Activated CD4-positive, alpha-beta memory T cell treated with anti-CD3 and anti-CD28 coated beads, Interleukin-2, amount 10 ng/mL, durations not matched to agents 7 days and 5 days (primary cell): Measurements from ENCODE around the gene ROR1. TPM values are rescaled to one million over a fixed set of nuclear protein-coding genes. Genes with fewer than 3 reads are reported as not detected.

Experiments used
- CTCF ChIA-PET: fragments of 350-600 bp; sonication (Branson Sonifier 250); formaldehyde crosslinking; loops from one replicate; lab custom pipeline; 2021; ENCODE audit warnings: antibody characterized with exemption, inconsistent platforms; lab: Charles Lee
- POLR2A ChIA-PET: fragments of 350-600 bp; sonication (Branson Sonifier 250); formaldehyde crosslinking; loops from one replicate; lab custom pipeline; 2021; ENCODE audit warnings: antibody characterized with exemption; lab: Charles Lee
- DNase-seq: peaks from one replicate; pipeline ENCODE4 v3.0.0-alpha.2; 2020
- H3K27ac Mint-ChIP-seq: one replicate; pipeline ENCODE4 v1.8.0; 2021; ENCODE audit warnings: mild to moderate bottlenecking, mixed read lengths
- H3K27me3 Mint-ChIP-seq: one replicate; pipeline ENCODE4 v1.8.0; 2021; ENCODE audit warnings: mixed read lengths
- H3K36me3 Mint-ChIP-seq: one replicate; pipeline ENCODE4 v1.8.0; 2021; ENCODE audit warnings: low read depth, mixed read lengths
- H3K4me1 Mint-ChIP-seq: one replicate; pipeline ENCODE4 v1.8.0; 2021; ENCODE audit warnings: mixed read lengths
- H3K4me3 Mint-ChIP-seq: one replicate; pipeline ENCODE4 v1.8.0; 2021; ENCODE audit warnings: mild to moderate bottlenecking, mixed read lengths
- H3K9me3 Mint-ChIP-seq: one replicate; pipeline ENCODE4 v1.8.0; 2021; ENCODE audit warnings: mixed read lengths
- total RNA-seq, 2 experiments: library from RNA; stranded (reverse); gene quantifications; one replicate each; pipeline ENCODE4 v1.2.3, GENCODE V29; 2021

ROR1 gene
- total RNA-seq, 2 experiments from 2014 or later = 0.10 TPM; not detected in 1

DNA sequence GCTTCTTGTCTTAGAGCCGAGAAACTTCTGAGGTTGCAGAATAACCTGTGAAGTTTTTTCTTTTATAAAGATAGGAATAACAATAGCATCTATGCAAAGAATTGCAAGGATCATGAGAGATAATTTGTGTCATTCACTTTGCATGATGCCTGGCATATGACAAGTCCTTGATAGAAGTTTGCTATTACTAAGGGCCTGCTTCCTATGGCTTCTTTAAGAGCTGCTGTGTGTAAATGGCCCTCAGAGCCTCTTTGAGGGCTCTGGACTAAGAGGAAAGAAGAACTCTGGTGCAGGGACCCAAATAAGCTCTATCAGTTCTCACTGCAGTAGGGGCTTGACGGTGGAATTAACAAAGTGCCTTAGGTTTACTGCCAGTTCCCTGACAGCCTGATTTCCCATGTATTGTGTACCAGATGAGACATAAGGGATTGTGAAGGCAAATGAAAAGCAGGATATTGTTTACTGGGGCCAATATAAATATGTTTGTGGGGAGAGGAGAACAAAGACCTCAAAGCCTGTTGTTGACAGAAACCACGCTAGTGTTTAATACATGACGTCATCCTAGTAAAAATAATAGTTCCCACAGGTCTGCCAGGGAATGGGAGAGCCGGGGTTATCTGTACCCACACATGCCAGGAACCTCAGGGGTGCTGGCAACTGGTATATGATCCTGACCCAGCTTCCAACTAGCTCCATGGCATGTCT, 298.4 kb downstream of the ROR1 start:
- POLR2A ChIA-PET = no interaction called here
- CTCF ChIA-PET = no interaction called here

DNA sequence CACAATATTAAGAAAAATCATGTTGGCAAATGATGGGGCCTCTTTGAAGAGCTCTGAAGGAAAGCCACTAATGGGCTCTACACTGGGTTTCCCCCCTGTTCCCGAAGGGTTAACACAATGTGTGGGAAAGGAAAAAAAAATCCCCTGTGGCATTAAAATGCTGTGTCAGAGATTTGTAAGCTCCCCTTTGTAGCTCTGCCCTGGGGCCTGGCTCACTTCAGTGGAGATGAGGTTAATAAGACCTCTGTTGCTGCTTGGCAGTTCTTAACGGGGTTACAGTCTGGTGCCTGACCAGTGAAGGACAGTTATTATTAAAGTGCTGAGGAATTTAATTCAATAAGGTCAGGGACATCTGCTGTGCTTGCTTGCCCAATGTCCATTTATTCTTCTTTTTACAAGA, 299.9 kb downstream of the ROR1 start:
- DNase-seq = no peak
- ChIA-PET CTCF (interaction anchor here (0.6 kb wide), 1 partner anchor 83 kb away, joined by 3 read pairs; no protein-coding TSS in a partner anchor), POLR2A (no interaction called here)
- Mint-ChIP-seq H3K27me3 (no peaks in the 10 kb centered on the region), H3K4me1 (no peaks in the 10 kb centered on the region), H3K4me3 (no peak overlapping the region), H3K27ac (no peak overlapping the region), H3K36me3 (no peaks in the 10 kb centered on the region), H3K9me3 (no peaks in the 10 kb centered on the region)

More for the DNA sequence above, 298.4 kb downstream of the ROR1 start:
- Mint-ChIP-seq H3K4me1 (no peaks in the 10 kb centered on the region), H3K36me3 (no peaks in the 10 kb centered on the region), H3K27me3 (no peaks in the 10 kb centered on the region), H3K4me3 (no peak overlapping the region), H3K27ac (no peak overlapping the region), H3K9me3 (no peaks in the 10 kb centered on the region)
- DNase-seq = no peak

DNA sequence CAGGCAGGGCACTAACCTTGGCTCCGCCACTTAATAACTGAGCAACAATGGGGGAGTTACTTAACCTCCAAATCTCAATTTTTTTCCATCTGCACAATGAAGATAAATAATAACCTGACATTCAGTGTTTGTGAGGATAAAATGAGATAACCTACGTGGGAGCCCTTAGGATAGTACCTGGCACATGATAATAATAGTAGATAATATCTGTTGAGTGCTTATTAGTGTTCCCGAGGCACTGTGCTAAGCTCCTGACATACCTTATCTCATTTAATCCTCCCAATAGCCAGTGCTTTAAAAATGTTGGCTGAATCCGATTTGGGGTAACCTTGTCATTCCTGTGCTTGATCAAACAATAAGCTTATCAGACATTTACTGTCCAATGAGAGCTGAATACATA, 300.9 kb downstream of the ROR1 start:
- Mint-ChIP-seq H3K27ac (no peak overlapping the region), H3K4me3 (no peak overlapping the region), H3K36me3 (no peaks in the 10 kb centered on the region), H3K9me3 (no peaks in the 10 kb centered on the region), H3K4me1 (no peaks in the 10 kb centered on the region), H3K27me3 (no peaks in the 10 kb centered on the region)
- DNase-seq = no peak
- CTCF ChIA-PET = interaction anchor here (0.6 kb wide), 1 partner anchor 173 kb away, joined by 6 read pairs; no protein-coding TSS in a partner anchor
- POLR2A ChIA-PET = no interaction called here

DNA sequence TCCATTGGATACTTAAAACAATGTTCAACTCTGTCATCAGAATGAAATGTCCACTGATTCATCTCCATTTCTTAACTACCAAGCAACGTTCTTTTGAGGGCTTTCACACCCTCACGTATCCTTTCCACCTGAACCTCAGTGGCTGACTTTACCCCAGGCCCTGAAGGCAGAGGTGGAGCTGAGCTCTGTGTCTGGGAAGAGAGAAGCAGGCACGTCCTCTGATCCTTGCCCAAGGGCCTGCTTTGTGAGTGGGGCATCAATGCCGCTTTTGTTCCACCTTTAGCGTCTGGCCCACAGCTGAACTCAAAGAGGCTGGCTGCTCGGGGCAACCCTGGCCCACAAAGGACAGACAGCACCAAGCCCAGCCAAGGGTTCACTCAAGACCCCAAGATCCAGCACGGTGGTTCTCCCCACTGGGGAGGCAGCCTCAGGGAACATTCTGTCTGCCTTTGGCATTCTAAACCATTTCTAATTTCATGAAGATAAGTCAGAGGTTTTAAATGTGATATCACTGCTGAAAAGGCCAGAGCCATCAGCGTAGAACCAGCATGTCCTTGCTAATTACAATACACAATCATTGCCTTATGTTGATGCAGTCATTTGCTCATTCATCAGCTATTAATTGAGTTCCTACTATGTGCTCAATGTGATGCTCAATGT, 303.6 kb downstream of the ROR1 start:
- H3K27me3 Mint-ChIP-seq = no peaks in the 10 kb centered on the region
- no peaks in the 10 kb centered on the region for H3K9me3 Mint-ChIP-seq
- H3K27ac Mint-ChIP-seq = no peak overlapping the region
- no peaks in the 10 kb centered on the region for H3K4me1 Mint-ChIP-seq
- H3K4me3 Mint-ChIP-seq = no peak overlapping the region
- DNase-seq = no peak
- no peaks in the 10 kb centered on the region for H3K36me3 Mint-ChIP-seq
- POLR2A ChIA-PET = no interaction called here
- CTCF ChIA-PET = no interaction called here

DNA sequence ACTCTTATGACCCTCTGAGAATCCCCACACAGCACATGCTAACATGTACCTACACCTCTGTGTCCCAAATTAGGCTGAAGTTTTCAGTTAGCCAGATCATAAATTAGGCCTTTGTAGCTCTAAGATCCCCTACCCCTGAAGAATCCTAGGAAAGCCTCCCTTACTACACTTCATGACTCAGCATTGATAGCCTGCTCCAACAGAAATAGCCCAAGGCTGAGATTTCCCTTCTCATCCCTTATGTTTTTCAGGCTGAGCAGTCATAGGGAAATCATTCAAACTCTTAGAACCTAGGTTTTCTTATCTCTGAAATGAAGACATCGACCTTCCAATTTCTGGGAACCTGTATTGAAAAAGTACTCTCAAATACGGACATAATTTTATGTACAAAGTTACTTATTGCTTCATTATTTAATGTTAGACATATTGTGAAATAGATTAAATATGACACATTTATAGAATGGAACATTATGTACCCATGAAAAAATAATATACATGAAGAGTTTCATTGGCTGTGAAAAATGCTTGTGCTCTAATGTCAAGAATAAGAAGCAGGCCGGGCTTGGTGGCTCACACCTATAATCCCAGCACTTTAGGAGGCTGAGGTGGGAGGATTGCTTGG, 307.2 kb downstream of the ROR1 start:
- Mint-ChIP-seq H3K4me1 (no peaks in the 10 kb centered on the region), H3K27me3 (no peaks in the 10 kb centered on the region), H3K4me3 (no peak overlapping the region), H3K9me3 (no peaks in the 10 kb centered on the region), H3K36me3 (no peaks in the 10 kb centered on the region), H3K27ac (no peak overlapping the region)
- no peak for DNase-seq
- ChIA-PET CTCF (no interaction called here), POLR2A (no interaction called here)

DNA sequence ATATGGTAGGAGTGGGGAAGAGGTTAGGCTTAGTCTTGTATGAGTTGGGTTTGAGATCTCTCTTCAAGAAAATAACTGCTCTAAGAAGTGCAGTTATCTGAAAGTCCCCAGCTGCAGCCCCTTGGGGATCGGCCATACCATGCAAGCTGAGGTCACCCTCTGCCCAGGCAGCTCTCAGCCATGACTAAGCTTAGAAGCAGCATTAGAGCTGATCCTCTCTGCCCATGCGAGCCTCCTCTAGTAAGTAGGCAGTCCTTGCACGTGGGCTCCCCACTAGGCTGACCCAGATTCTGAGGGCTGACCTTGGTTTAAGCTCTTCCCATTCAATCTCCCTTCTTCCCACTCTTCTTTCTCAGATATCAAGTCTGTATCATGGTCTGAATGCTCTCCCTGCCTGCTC, 308.6 kb downstream of the ROR1 start:
- Mint-ChIP-seq H3K27me3 (no peaks in the 10 kb centered on the region), H3K9me3 (no peaks in the 10 kb centered on the region), H3K36me3 (no peaks in the 10 kb centered on the region), H3K4me1 (no peaks in the 10 kb centered on the region), H3K27ac (no peak overlapping the region), H3K4me3 (no peak overlapping the region)
- ChIA-PET CTCF (no interaction called here), POLR2A (no interaction called here)
- DNase-seq = no peak

DNA sequence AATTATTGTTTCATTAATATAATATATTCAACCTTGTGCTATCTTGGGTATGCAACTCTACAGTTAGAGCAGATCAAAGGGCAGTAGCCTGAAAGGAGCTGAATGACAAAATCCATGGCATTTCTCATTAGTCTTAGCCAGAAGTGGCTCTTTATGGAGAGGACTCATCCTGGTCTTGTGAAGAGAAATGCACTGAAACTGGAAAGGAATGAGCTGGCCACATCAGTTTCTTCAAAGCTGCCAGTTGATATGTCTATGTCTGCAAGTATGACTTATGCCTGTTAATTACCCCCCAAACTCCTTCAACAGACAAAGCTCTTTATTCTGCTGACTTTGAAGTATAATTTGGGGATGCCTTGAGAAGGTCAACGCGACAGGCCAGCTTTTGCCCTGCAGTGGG, 310.6 kb downstream of the ROR1 start:
- no peak overlapping the region for H3K4me3 Mint-ChIP-seq
- H3K4me1 Mint-ChIP-seq = no peaks in the 10 kb centered on the region
- no peaks in the 10 kb centered on the region for H3K9me3 Mint-ChIP-seq
- no peaks in the 10 kb centered on the region for H3K36me3 Mint-ChIP-seq
- DNase-seq = no peak
- ChIA-PET CTCF (no interaction called here), POLR2A (no interaction called here)
- no peak overlapping the region for H3K27ac Mint-ChIP-seq
- no peaks in the 10 kb centered on the region for H3K27me3 Mint-ChIP-seq

DNA sequence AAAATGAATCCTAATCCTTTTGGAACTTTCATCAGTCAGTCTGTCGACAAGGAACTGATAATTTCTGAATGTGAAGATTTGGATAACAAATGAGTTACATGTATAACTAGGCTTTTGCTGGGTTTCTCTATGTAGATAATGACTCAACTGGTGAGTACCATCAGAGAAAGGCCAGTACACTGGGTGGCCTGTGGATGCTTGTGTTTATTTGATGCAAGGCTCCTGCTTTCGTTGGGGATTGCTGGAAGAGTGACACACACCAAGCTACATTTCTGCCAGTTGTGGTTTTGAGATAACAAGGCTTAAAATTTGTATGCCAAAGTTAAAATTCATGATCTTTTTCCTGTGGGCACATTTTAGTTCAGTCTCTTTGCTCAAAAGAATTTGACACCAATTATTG, 314.0 kb downstream of the ROR1 start:
- Mint-ChIP-seq H3K36me3 (no peaks in the 10 kb centered on the region), H3K27me3 (peaks cover 2% of the 10 kb centered on the region), H3K4me1 (no peaks in the 10 kb centered on the region), H3K9me3 (no peaks in the 10 kb centered on the region), H3K4me3 (no peak overlapping the region), H3K27ac (no peak overlapping the region)
- ChIA-PET CTCF (no interaction called here), POLR2A (no interaction called here)
- DNase-seq = no peak

DNA sequence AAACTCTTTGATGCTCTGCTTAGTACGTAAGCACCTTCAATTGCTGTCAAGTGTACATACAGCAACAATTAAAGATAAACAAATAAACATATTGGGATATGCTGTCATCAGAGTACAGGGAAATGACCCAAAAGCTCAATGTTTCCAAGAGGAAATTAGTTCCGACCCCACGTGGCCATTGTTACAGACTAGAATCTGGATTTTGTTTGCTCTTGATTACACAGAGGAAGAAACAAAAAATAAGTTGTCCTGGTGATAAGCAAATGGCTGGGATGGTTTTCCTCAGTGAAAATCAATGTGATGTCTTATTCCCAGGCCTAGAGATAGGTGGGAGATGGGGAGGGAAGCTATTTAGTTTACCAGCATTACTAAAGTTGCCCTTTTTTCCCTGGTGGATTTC, 316.6 kb downstream of the ROR1 start:
- Mint-ChIP-seq H3K36me3 (no peaks in the 10 kb centered on the region), H3K27ac (no peak overlapping the region), H3K27me3 (peaks cover 2% of the 10 kb centered on the region), H3K4me1 (no peaks in the 10 kb centered on the region), H3K9me3 (no peaks in the 10 kb centered on the region), H3K4me3 (no peak overlapping the region)
- no peak for DNase-seq
- POLR2A ChIA-PET = no interaction called here
- CTCF ChIA-PET = no interaction called here

DNA sequence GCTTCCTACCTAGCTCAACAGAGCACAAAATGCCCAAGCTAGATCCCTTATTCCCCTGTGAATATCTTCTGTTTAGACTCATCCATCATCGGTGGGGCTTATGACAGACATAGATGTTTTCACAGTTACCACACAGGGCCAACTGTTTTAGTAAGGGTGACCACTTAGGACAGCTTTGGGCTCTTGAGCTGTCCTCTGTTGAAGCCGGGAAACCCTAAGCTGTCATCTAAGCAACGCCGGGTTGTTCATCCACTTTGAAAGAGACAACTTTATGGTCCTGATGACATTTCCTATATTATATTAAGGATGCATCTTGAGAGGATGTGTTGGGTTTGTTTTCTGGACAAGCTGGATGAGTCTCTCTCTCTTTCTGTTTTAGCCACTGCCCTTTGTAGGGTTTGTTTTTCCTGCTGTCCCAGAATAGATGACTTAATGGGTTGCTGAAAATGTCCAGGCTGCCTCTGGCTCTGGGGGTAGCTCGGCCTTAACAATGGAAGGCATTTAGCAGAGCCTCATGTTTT, 319.1 kb downstream of the ROR1 start:
- no peak for DNase-seq
- no peaks in the 10 kb centered on the region for H3K36me3 Mint-ChIP-seq
- no peaks in the 10 kb centered on the region for H3K4me1 Mint-ChIP-seq
- H3K27me3 Mint-ChIP-seq = peaks cover 4% of the 10 kb centered on the region
- H3K4me3 Mint-ChIP-seq = no peak overlapping the region
- no peaks in the 10 kb centered on the region for H3K9me3 Mint-ChIP-seq
- H3K27ac Mint-ChIP-seq = no peak overlapping the region
- CTCF ChIA-PET = no interaction called here
- POLR2A ChIA-PET = no interaction called here

DNA sequence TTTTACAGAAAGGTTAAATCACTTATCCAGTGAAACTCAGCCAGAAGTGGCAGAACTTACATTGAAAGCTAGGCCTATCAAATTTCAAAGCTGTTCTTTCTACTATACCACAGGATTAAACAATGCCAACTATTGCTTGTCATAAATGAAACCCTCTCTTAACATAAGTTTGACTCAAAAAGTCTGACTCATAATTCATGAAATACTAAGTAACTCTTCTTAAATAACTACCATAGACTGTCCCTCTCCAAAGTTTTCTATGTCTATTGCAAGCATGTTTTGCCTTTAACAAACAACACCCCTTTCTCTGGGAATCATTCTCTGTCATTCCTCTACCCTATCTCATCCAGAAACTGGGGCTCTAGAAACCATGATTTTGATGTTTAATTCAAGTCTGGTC, 320.1 kb downstream of the ROR1 start:
- no peaks in the 10 kb centered on the region for H3K9me3 Mint-ChIP-seq
- no peak for DNase-seq
- no peak overlapping the region for H3K4me3 Mint-ChIP-seq
- H3K4me1 Mint-ChIP-seq = no peaks in the 10 kb centered on the region
- peaks cover 4% of the 10 kb centered on the region for H3K27me3 Mint-ChIP-seq
- H3K36me3 Mint-ChIP-seq = no peaks in the 10 kb centered on the region
- CTCF ChIA-PET = no interaction called here
- POLR2A ChIA-PET = no interaction called here
- no peak overlapping the region for H3K27ac Mint-ChIP-seq

DNA sequence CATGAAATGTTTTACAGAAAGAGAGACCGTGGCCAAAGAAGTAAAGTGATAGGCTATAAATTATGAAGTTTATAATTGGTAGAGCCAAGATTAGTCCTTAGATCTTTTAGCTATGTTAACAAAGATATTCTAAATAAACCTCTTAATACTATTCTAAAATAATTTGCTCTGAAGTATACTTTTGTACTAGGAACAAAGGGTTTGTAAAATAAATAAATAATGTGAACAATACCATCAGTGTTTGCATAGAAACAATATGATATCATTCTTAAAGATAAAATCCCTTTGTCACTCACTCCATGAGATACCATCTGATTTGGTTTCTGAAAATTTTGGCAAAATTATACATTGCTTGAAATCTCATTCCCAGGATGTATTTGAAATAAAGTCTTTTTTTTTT, 322.0 kb downstream of the ROR1 start:
- Mint-ChIP-seq H3K27me3 (peaks cover 4% of the 10 kb centered on the region), H3K27ac (no peak overlapping the region), H3K4me1 (no peaks in the 10 kb centered on the region), H3K4me3 (no peak overlapping the region), H3K9me3 (no peaks in the 10 kb centered on the region), H3K36me3 (no peaks in the 10 kb centered on the region)
- ChIA-PET POLR2A (no interaction called here), CTCF (no interaction called here)
- DNase-seq = no peak

DNA sequence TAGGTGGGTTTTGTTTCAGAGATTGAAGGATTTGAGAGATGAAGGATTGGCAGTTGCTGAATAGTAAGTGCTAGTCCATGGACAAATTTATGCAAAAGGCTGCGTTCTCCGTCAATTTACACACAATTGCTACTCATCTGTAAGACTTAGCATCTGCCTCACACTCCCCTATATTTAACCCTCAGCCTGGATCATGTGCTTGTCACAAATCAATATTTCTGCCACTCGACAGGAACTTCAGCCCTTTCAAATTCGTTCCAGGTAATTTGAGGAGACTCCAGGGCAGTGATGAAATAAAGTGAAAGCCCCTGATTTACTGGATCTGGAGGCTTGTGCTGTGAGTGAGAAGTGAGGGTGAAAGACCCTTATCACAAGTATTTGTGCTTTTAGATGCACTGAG, 324.0 kb downstream of the ROR1 start:
- Mint-ChIP-seq H3K9me3 (no peaks in the 10 kb centered on the region), H3K4me1 (no peaks in the 10 kb centered on the region), H3K27ac (no peak overlapping the region), H3K36me3 (no peaks in the 10 kb centered on the region), H3K4me3 (no peak overlapping the region), H3K27me3 (peaks cover 3% of the 10 kb centered on the region)
- DNase-seq = no peak
- ChIA-PET POLR2A (no interaction called here), CTCF (no interaction called here)
